Fibroblast of peridontal ligament (primary cell): ENCODE measurements around the gene KIAA1958.
A peak's percentile ranks its signal among the peaks of the same experiment; 100 is the strongest.
"Not testable (repeated sequence)": the region's sequence is repeated elsewhere in the genome, so short reads cannot be mapped to it uniquely, and the experiment has no call there.

Experiments
- DNase-seq: peaks from one replicate; pipeline ENCODE4 v3.0.0-alpha.2; 2010; ENCODE audit errors: extremely low read depth

The KIAA1958 gene

GRCh38 chr9:112663681-112664080 lies 177.1 kb downstream of the KIAA1958 start:
- no peak for DNase-seq

- no peak for DNase-seq
Measured at GRCh38 chr9:112664531-112664930, 177.9 kb downstream of the KIAA1958 start.

GRCh38 chr9:112665347-112665746 lies 178.7 kb downstream of the KIAA1958 start:
- peak; percentile 52 for DNase-seq

- no peak for DNase-seq
Measured at GRCh38 chr9:112669326-112669725, 182.7 kb downstream of the KIAA1958 start.

- DNase-seq: no peak
Measured at GRCh38 chr9:112670991-112671625, 184.5 kb downstream of the KIAA1958 start.

- DNase-seq: not testable (repeated sequence)
Measured at GRCh38 chr9:112673221-112673620, 186.6 kb downstream of the KIAA1958 start.

GRCh38 chr9:112677040-112677439 lies 190.4 kb downstream of the KIAA1958 start:
- DNase-seq: no peak

GRCh38 chr9:112680731-112681402 lies 194.2 kb downstream of the KIAA1958 start:
- no peak for DNase-seq

- no peak for DNase-seq
Measured at GRCh38 chr9:112689161-112689740, 202.6 kb downstream of the KIAA1958 start.

GRCh38 chr9:112694706-112695555 lies 208.3 kb downstream of the KIAA1958 start:
- peak; percentile 35 for DNase-seq

- DNase-seq: no peak
Measured at GRCh38 chr9:112696461-112696860, 209.8 kb downstream of the KIAA1958 start.

- no peak for DNase-seq
Measured at GRCh38 chr9:112699230-112699629, 212.6 kb downstream of the KIAA1958 start.

- DNase-seq: peak; percentile 13
Measured at GRCh38 chr9:112700085-112700484, 213.5 kb downstream of the KIAA1958 start.

GRCh38 chr9:112703304-112703703 lies 216.7 kb downstream of the KIAA1958 start:
- no peak for DNase-seq

- peak; percentile 72 for DNase-seq
Measured at GRCh38 chr9:112705768-112706427, 219.3 kb downstream of the KIAA1958 start.

- DNase-seq: peak; percentile 73
Measured at GRCh38 chr9:112711050-112711689, 224.5 kb downstream of the KIAA1958 start.

GRCh38 chr9:112712678-112713077 lies 226.1 kb downstream of the KIAA1958 start:
- DNase-seq: no peak

- peak; percentile 93 for DNase-seq
Measured at GRCh38 chr9:112717661-112718331, 231.2 kb downstream of the KIAA1958 start, which contains the start of gene INIP. Gene INIP (minus strand): TSS chr9:112718117. CDS start chr9:112716485, 1,632 bp downstream.
